HUES64 (cell line): Measurements from ENCODE around the gene DPP10.

Experiments used
- H3K27ac ChIP-seq: 2 replicates; pipeline ENCODE4 v1.7.0; 2013; ENCODE audit warnings: low read depth, low read length, inconsistent platforms
- H3K27me3 ChIP-seq: 2 replicates; pipeline ENCODE4 v1.6.1; 2013; ENCODE audit warnings: mild to moderate bottlenecking, low read length; ENCODE audit not compliant: insufficient read depth
- H3K36me3 ChIP-seq: 2 replicates; pipeline ENCODE4 v1.6.1; 2013; ENCODE audit warnings: mild to moderate bottlenecking, low read length; ENCODE audit not compliant: insufficient read depth
- H3K4me1 ChIP-seq: 2 replicates; pipeline ENCODE4 v1.6.1; 2013; ENCODE audit warnings: mild to moderate bottlenecking, low read length, moderate library complexity; ENCODE audit not compliant: insufficient read depth
- H3K4me3 ChIP-seq: 2 replicates; pipeline ENCODE4 v1.5.1; 2013; ENCODE audit warnings: mild to moderate bottlenecking, low read length, moderate library complexity
- H3K9ac ChIP-seq: 2 replicates; pipeline ENCODE4 v1.6.1; 2013; ENCODE audit warnings: mild to moderate bottlenecking, low read depth, low read length
- H3K9me3 ChIP-seq: 2 replicates; pipeline ENCODE4 v1.6.1; 2013; ENCODE audit warnings: low read depth, low read length; ENCODE audit not compliant: insufficient read depth
- WGBS: fragments of 150-250, 120-280 bp; methylation state at CpG from one replicate; pipeline ENCODE4 v1.1.7; 2013; ENCODE audit warnings: missing lambda C conversion rate; 5-methylcytosine and 5-hydroxymethylcytosine counted together

DPP10 gene

GRCh38 chr2:114661971-114662939 is 219.8 kb downstream of the DPP10 start:
- H3K9me3 ChIP-seq = no peaks in the 10 kb centered on the region
- H3K27me3 ChIP-seq = peaks cover 5% of the 10 kb centered on the region; the same call in 1 of the 2 replicates
- H3K4me1 ChIP-seq = no peaks in the 10 kb centered on the region; the same call in 1 of the 2 replicates
- WGBS = 67% methylated on average over 67 of the region's 67 CpGs
- H3K4me3 ChIP-seq = peak overlapping the region; percentile 51
- no peak overlapping the region for H3K27ac ChIP-seq
- 0 out of 2 replicates have a peak overlapping the region, but pooled peaks have one; percentile 50 for H3K9ac ChIP-seq
- H3K36me3 ChIP-seq = no peaks in the 10 kb centered on the region

- Histone ChIP-seq H3K9ac (no peak overlapping the region), H3K4me3 (no peak overlapping the region), H3K36me3 (no peaks in the 10 kb centered on the region), H3K27me3 (no peaks in the 10 kb centered on the region), H3K9me3 (no peaks in the 10 kb centered on the region), H3K27ac (no peak overlapping the region), H3K4me1 (no peaks in the 10 kb centered on the region)
Observed at GRCh38 chr2:114668415-114668814, 226.0 kb downstream of the DPP10 start.

GRCh38 chr2:114683251-114683650 is 240.8 kb downstream of the DPP10 start:
- 96% methylated on average over 1 of the region's 1 CpG for WGBS
- Histone ChIP-seq H3K9ac (no peak overlapping the region), H3K27ac (no peak overlapping the region; the same call in 1 of the 2 replicates), H3K9me3 (no peaks in the 10 kb centered on the region), H3K4me1 (peaks cover 40% of the 10 kb centered on the region), H3K4me3 (no peak overlapping the region), H3K27me3 (no peaks in the 10 kb centered on the region), H3K36me3 (no peaks in the 10 kb centered on the region)

- no peaks in the 10 kb centered on the region for H3K36me3 ChIP-seq
- H3K27ac ChIP-seq = peak overlapping the region; percentile 74; the same call in 1 of the 2 replicates
- 83% methylated on average over 3 of the region's 3 CpGs for WGBS
- H3K4me3 ChIP-seq = no peak overlapping the region
- H3K27me3 ChIP-seq = no peaks in the 10 kb centered on the region
- H3K4me1 ChIP-seq = peaks cover 43% of the 10 kb centered on the region
- no peaks in the 10 kb centered on the region for H3K9me3 ChIP-seq
- no peak overlapping the region for H3K9ac ChIP-seq
Observed at GRCh38 chr2:114684403-114684802, 242.0 kb downstream of the DPP10 start.

- Histone ChIP-seq H3K4me3 (no peak overlapping the region), H3K36me3 (no peaks in the 10 kb centered on the region), H3K9me3 (no peaks in the 10 kb centered on the region), H3K9ac (no peak overlapping the region), H3K27ac (peak overlapping the region; percentile 74; the same call in 1 of the 2 replicates), H3K4me1 (peaks cover 43% of the 10 kb centered on the region), H3K27me3 (no peaks in the 10 kb centered on the region)
- 73% methylated on average over 3 of the region's 3 CpGs for WGBS
Observed at GRCh38 chr2:114685102-114685501, 242.7 kb downstream of the DPP10 start.

- no peak overlapping the region for H3K4me3 ChIP-seq
- no peaks in the 10 kb centered on the region for H3K27me3 ChIP-seq
- H3K4me1 ChIP-seq = peaks cover 31% of the 10 kb centered on the region
- H3K36me3 ChIP-seq = no peaks in the 10 kb centered on the region
- no peak overlapping the region for H3K27ac ChIP-seq
- H3K9me3 ChIP-seq = 0 out of 2 replicates have a peak, but pooled peaks cover 2% of the 10 kb centered on the region
- no peak overlapping the region for H3K9ac ChIP-seq
Observed at GRCh38 chr2:114688241-114688640, 245.8 kb downstream of the DPP10 start.

- Histone ChIP-seq H3K4me1 (peaks cover 9% of the 10 kb centered on the region; the same call in 1 of the 2 replicates), H3K9ac (no peak overlapping the region), H3K27ac (no peak overlapping the region), H3K4me3 (no peak overlapping the region), H3K36me3 (no peaks in the 10 kb centered on the region), H3K27me3 (no peaks in the 10 kb centered on the region), H3K9me3 (no peaks in the 10 kb centered on the region)
- 89% methylated on average over 1 of the region's 1 CpG for WGBS
Observed at GRCh38 chr2:114698520-114698919, 256.1 kb downstream of the DPP10 start.

- H3K36me3 ChIP-seq = no peaks in the 10 kb centered on the region
- 93% methylated on average over 2 of the region's 2 CpGs for WGBS
- H3K9me3 ChIP-seq = no peaks in the 10 kb centered on the region
- H3K27ac ChIP-seq = no peak overlapping the region
- H3K9ac ChIP-seq = no peak overlapping the region
- H3K4me3 ChIP-seq = no peak overlapping the region
- peaks cover 9% of the 10 kb centered on the region; the same call in 1 of the 2 replicates for H3K4me1 ChIP-seq
- no peaks in the 10 kb centered on the region for H3K27me3 ChIP-seq
Observed at GRCh38 chr2:114699423-114699944, 257.0 kb downstream of the DPP10 start.

GRCh38 chr2:114700440-114700839 is 258.0 kb downstream of the DPP10 start:
- no peak overlapping the region for H3K9ac ChIP-seq
- H3K27me3 ChIP-seq = no peaks in the 10 kb centered on the region
- H3K4me3 ChIP-seq = no peak overlapping the region
- 82% methylated on average over 5 of the region's 5 CpGs for WGBS
- no peaks in the 10 kb centered on the region for H3K9me3 ChIP-seq
- H3K4me1 ChIP-seq = peaks cover 9% of the 10 kb centered on the region; the same call in 1 of the 2 replicates
- H3K27ac ChIP-seq = no peak overlapping the region
- H3K36me3 ChIP-seq = no peaks in the 10 kb centered on the region

GRCh38 chr2:114709936-114710850 is 267.8 kb downstream of the DPP10 start:
- WGBS = 70% methylated on average over 3 of the region's 4 CpGs
- H3K4me1 ChIP-seq = peaks cover 35% of the 10 kb centered on the region
- H3K9me3 ChIP-seq = no peaks in the 10 kb centered on the region
- no peak overlapping the region for H3K9ac ChIP-seq
- no peaks in the 10 kb centered on the region for H3K27me3 ChIP-seq
- no peak overlapping the region for H3K4me3 ChIP-seq
- no peaks in the 10 kb centered on the region for H3K36me3 ChIP-seq
- peak overlapping the region; percentile 89 for H3K27ac ChIP-seq
